CD4-positive, alpha-beta T cell treated with Interleukin-17A for 4 hours (primary cell): ENCODE results near the gene PCSK5.

Experiments used
- DNase-seq: peaks from one replicate; pipeline ENCODE4 v3.0.0-alpha.2; 2020; ENCODE audit warnings: mixed read lengths

The PCSK5 gene

GRCh38 chr9:76405868-76406267 lies 515.4 kb downstream of the PCSK5 start:
- no peak for DNase-seq
